ENCODE data around the gene COG8.
"Not testable (repeated sequence)": the region's sequence is repeated elsewhere in the genome, so short reads cannot be mapped to it uniquely, and the experiment has no call there.

Gene COG8

DNA sequence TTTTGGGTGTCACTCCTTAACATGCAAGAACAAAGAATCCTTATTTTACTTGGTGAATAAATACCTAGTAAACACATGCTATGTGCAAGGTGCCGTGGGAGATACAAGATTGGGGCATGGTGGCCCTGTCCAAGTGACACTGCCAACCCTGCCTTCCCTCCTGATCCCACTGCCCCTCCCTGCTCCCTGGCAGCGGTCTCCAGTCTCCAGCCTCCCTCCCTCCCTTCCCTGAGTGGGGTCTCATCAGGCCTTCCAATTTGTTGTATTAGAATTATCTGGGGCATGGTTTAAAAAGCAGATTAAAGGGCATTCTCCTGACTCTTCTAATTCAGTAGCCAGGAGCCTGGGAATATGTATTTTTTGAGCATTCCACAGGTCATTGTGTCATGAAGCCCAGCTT is 24.7 kb upstream of the COG8 start:
- no peaks in the 10 kb centered on the region for H3K9me3 Mint-ChIP-seq
- no peak overlapping the region for H3K4me3 Mint-ChIP-seq
- peaks cover 44% of the 10 kb centered on the region for H3K36me3 Mint-ChIP-seq (ENCODE audit: low read depth)
- H3K27me3 Mint-ChIP-seq (ENCODE audit: low read depth): no peaks in the 10 kb centered on the region
- H3K27ac Mint-ChIP-seq: no peak overlapping the region
- H3K4me1 Mint-ChIP-seq (ENCODE audit: low read depth): peaks cover 15% of the 10 kb centered on the region

DNA sequence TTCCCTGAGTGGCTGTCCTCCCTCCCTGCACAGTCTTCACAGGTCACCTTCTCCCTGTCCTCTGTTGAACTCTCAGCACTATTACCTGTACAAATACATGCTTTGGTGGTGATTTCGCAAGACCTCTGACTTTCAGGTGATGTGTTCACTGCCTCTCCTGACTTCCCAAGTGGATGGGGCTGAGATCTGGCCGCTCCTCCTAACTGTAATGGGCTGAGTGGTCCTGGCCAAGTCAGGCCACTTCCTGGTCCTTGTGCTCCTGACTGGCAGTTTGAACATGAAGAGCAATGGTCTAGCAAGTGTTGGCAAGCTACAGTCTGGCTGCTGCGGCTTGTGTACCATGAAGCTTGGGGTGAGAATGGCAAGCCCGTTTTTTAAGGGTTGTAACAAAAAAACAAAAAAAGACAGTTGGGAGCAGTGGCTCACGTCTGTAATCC is 23.9 kb upstream of the COG8 start:
- Mint-ChIP-seq H3K36me3 (ENCODE audit: low read depth) (peaks cover 41% of the 10 kb centered on the region), H3K4me1 (ENCODE audit: low read depth) (peaks cover 15% of the 10 kb centered on the region), H3K27ac (no peak overlapping the region), H3K4me3 (no peak overlapping the region), H3K27me3 (ENCODE audit: low read depth) (no peaks in the 10 kb centered on the region), H3K9me3 (no peaks in the 10 kb centered on the region)

DNA sequence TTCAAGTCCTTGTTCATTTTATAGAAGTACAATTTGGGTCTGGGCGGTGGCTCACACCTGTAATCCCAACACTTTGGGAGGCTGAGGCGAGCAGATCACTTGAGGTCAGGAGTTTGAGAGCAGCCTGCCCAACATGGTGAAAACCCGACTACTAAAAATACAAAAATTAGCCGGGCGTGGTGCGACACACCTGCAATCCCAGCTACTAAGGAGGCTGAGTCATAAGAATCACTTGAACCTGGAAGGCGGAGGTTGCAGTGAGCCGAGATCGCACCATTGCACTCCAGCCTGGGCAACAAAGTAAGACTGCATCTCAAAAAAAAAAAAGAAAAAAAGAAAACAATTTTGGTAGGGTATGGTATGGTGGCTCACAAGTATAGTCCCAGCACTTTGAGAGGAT is 20.7 kb upstream of the COG8 start:
- peaks cover 27% of the 10 kb centered on the region for H3K36me3 Mint-ChIP-seq (ENCODE audit: low read depth)
- H3K9me3 Mint-ChIP-seq; H3K4me1 Mint-ChIP-seq (ENCODE audit: low read depth); H3K27me3 Mint-ChIP-seq (ENCODE audit: low read depth); H3K4me3 Mint-ChIP-seq; H3K27ac Mint-ChIP-seq: not testable (repeated sequence)

DNA sequence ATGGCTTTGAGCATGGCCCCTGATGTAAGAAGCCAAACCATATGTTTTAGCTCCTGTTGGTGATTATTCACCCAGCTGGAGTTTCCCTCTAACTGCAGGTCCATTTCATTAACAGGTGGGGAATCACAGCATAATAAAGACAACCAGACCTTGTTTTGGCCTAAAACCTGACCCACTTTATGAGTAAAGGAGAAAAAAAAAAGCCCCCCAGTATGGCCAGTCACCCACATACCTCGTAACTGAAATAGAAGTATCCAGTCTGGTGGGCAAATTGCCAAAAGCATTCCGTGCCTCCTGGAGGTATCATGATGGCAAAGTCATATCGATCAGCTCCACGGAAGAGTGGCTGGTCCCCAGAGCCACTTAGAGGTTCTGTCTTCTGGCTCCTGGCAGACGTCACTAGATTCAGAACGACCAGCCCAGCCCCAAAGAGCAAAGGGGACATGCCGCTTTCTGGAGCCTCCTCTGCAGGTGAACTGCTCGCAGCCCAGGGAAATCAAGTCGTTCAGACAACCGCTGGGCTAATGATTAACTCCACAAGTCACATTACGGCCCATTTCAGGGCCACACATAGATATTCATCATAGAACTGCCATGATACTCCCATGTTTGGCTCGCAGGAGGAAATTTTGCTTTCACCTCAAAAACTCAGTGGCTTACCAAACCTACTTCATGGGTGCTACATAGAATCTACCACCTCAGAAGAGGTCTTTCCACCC is 12.1 kb upstream of the COG8 start, which contains the start of gene TMED6:
TSS of gene TMED6 (minus strand) at position 478 of the 719 bp plus-strand sequence. CDS start at position 445, 33 bp downstream.
- H3K27ac Mint-ChIP-seq: no peak within 1 kb of the TSS
- H3K9me3 Mint-ChIP-seq: no peaks in the 10 kb centered on the region
- H3K27me3 Mint-ChIP-seq (ENCODE audit: low read depth): no peaks in the 10 kb centered on the region
- H3K4me1 Mint-ChIP-seq (ENCODE audit: low read depth): no peaks in the 10 kb centered on the region
- H3K4me3 Mint-ChIP-seq: no peak within 1 kb of the TSS
- H3K36me3 Mint-ChIP-seq (ENCODE audit: low read depth): peaks cover 19% of the 10 kb centered on the region

DNA sequence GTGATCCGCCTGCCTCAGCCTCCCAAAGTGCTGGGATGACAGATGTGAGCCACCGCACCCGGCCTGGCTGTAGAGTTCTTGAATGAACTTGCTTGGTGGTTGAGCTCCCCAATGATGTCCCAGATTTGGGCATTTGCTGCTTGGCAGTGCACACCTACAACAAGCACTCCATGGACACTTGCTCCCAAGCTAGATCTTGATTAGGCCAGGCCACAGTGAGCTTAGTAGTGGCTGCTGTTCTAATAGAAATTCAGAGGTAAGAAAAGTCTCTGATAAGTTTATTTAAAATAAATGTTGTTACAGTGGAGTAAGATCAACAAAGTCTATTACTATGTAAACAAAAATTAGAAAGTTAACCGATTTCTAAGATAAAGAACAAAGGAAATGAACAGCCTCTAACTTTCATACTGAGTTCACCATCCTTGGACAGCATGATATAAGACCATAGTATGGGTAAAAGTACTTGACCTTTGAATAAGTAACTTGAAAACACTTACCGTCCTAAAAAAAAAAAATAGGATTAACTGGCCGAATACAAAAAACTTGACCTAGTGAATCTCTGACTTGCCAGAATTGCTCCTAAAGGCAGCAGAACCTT is 11.3 kb upstream of the COG8 start:
- no peaks in the 10 kb centered on the region for H3K4me1 Mint-ChIP-seq (ENCODE audit: low read depth)
- H3K4me3 Mint-ChIP-seq: no peak overlapping the region
- no peaks in the 10 kb centered on the region for H3K9me3 Mint-ChIP-seq
- H3K36me3 Mint-ChIP-seq (ENCODE audit: low read depth): peaks cover 19% of the 10 kb centered on the region
- no peak overlapping the region for H3K27ac Mint-ChIP-seq
- no peaks in the 10 kb centered on the region for H3K27me3 Mint-ChIP-seq (ENCODE audit: low read depth)

DNA sequence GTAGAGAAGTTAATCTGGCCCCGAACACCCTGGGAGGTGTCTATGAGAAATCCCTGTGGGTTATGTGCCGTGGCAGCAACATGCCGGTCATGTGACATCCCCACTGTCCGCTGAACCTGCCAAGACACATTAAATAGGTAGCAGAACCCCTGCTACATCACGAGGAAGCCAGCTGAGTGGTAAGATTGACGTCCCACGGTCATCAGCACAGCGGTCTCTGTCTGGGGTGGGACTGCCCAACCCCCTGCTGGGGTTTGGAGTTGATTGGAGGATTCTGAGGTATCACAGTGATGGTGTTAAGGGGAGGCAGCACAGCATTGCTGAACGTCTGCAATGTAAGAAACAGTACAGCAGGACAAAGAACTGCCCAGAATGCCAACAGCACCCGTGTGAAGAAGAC is 10.2 kb upstream of the COG8 start:
- no peaks in the 10 kb centered on the region for H3K4me1 Mint-ChIP-seq (ENCODE audit: low read depth)
- H3K36me3 Mint-ChIP-seq (ENCODE audit: low read depth): peaks cover 13% of the 10 kb centered on the region
- no peak overlapping the region for H3K27ac Mint-ChIP-seq
- H3K4me3 Mint-ChIP-seq: no peak overlapping the region
- no peaks in the 10 kb centered on the region for H3K27me3 Mint-ChIP-seq (ENCODE audit: low read depth)
- H3K9me3 Mint-ChIP-seq: no peaks in the 10 kb centered on the region

DNA sequence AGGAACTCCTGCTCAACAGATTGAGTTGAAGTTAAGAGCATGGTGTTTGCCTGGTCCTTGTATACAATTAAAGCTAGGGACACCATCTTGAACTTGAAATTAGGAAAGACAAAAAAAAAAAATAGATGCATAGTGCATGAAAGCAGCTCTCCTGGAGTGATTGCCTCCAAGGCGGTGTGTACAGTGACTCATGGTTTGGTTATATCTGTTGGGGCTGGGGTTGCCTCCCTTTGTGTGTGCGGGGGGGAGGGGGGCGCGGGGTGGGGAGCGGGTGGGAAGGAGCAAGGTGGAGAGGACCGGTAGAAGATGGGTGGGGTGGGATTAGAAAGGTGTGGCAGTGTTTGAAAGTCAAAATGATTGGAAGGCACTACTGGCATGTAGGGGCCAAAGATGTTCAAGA is 8.9 kb upstream of the COG8 start:
- Mint-ChIP-seq H3K9me3 (no peaks in the 10 kb centered on the region), H3K4me1 (ENCODE audit: low read depth) (no peaks in the 10 kb centered on the region), H3K27ac (no peak overlapping the region), H3K27me3 (ENCODE audit: low read depth) (no peaks in the 10 kb centered on the region), H3K4me3 (no peak overlapping the region), H3K36me3 (ENCODE audit: low read depth) (peaks cover 15% of the 10 kb centered on the region)

DNA sequence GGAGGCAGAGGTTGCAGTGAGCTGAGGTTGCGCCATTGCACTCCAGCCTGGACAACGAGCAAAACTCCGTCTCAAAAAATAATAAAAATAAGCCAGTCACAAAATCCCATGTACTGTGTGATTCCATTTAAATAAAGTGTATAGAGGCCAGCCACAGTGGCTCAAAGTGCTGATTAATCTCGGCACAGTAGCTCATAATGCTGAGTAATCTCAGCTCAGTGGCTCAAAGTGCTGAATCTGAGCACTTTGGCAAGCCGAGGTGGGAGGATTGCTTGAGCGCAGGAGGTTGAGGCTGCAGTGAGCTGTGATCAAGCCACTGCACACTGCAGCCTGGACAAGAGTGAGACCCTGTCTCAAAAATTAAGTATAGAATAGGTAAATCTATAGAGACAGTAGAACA is 7.3 kb upstream of the COG8 start:
- no peak overlapping the region for H3K4me3 Mint-ChIP-seq
- peaks cover 16% of the 10 kb centered on the region for H3K36me3 Mint-ChIP-seq (ENCODE audit: low read depth)
- no peaks in the 10 kb centered on the region for H3K9me3 Mint-ChIP-seq
- H3K4me1 Mint-ChIP-seq (ENCODE audit: low read depth): peaks cover 4% of the 10 kb centered on the region
- H3K27me3 Mint-ChIP-seq (ENCODE audit: low read depth): no peaks in the 10 kb centered on the region
- H3K27ac Mint-ChIP-seq: no peak overlapping the region

DNA sequence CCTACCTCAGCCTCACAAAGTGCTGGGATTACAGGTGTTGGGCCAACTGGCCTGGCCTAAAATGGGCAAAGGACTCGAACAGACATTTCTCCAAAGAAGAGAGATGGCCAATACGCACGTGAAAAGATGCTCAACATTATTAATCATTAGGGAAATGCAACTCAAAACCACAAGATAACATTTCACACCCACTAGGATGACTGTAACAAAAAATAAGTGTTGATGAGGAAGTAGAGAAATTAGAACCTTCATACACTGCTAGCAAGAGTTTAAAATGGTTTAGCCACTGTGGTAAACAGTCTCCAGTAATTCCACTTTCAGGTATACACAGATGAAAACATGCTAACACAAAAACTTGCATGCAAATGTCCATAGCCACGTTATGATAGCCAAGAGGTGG is 6.6 kb upstream of the COG8 start:
- peaks cover 18% of the 10 kb centered on the region for H3K36me3 Mint-ChIP-seq (ENCODE audit: low read depth)
- H3K27ac Mint-ChIP-seq: no peak overlapping the region
- no peaks in the 10 kb centered on the region for H3K9me3 Mint-ChIP-seq
- H3K4me1 Mint-ChIP-seq (ENCODE audit: low read depth): peaks cover 11% of the 10 kb centered on the region
- no peaks in the 10 kb centered on the region for H3K27me3 Mint-ChIP-seq (ENCODE audit: low read depth)
- H3K4me3 Mint-ChIP-seq: no peak overlapping the region

DNA sequence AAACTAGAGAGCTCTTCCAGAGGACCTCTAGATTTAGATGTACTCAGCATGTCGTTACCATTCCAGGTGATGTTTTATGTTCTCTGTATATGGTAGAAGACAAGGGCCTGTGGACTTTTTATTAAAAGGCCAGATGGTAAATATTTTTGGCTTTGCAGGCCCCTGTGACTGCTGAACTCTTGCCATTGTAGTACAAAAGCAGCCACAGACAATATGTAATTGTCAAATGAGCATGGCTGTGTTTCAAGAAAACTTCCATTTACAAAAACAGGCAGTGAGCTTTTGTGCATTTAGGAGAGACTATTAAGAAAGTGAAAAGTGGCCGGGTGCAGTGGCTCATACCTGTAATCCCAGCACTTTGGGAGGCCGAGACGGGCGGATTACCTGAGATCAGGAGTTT is 4.8 kb upstream of the COG8 start:
- Mint-ChIP-seq H3K9me3 (no peaks in the 10 kb centered on the region), H3K27me3 (ENCODE audit: low read depth) (no peaks in the 10 kb centered on the region), H3K4me3 (no peak overlapping the region), H3K27ac (no peak overlapping the region), H3K4me1 (ENCODE audit: low read depth) (peaks cover 15% of the 10 kb centered on the region), H3K36me3 (ENCODE audit: low read depth) (peaks cover 27% of the 10 kb centered on the region)

DNA sequence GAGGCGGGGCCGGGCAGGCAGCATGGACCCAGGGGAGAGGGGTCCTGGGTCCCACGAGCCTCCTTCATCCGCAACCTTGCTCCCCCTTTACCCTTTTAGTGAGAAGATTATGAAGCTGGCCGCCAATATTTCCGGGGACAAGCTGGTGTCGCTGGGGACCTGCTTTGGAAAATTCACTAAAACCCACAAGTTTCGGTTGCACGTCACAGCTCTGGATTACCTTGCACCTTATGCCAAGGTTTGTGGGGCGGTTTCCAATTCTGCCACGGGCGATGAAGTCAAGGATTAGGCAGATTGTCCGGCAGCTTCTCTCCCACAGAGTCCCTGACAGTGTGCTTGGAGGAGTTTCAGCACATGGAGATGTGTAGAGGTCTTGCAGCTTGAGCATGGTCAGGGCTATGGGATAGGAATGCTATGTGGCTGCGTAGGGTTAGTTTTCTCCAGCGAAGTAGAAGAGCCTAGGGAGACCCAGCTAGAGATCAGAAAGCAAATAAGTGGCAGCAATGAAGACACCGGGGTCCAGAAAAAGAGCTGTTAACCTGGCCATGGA is 806 bp upstream of the COG8 start:
- H3K4me1 Mint-ChIP-seq (ENCODE audit: low read depth): peaks cover 29% of the 10 kb centered on the region
- peak overlapping the region; percentile 99 for H3K4me3 Mint-ChIP-seq
- H3K27me3 Mint-ChIP-seq (ENCODE audit: low read depth): no peaks in the 10 kb centered on the region
- H3K27ac Mint-ChIP-seq: peak overlapping the region; percentile 97
- no peaks in the 10 kb centered on the region for H3K9me3 Mint-ChIP-seq
- H3K36me3 Mint-ChIP-seq (ENCODE audit: low read depth): peaks cover 33% of the 10 kb centered on the region

DNA sequence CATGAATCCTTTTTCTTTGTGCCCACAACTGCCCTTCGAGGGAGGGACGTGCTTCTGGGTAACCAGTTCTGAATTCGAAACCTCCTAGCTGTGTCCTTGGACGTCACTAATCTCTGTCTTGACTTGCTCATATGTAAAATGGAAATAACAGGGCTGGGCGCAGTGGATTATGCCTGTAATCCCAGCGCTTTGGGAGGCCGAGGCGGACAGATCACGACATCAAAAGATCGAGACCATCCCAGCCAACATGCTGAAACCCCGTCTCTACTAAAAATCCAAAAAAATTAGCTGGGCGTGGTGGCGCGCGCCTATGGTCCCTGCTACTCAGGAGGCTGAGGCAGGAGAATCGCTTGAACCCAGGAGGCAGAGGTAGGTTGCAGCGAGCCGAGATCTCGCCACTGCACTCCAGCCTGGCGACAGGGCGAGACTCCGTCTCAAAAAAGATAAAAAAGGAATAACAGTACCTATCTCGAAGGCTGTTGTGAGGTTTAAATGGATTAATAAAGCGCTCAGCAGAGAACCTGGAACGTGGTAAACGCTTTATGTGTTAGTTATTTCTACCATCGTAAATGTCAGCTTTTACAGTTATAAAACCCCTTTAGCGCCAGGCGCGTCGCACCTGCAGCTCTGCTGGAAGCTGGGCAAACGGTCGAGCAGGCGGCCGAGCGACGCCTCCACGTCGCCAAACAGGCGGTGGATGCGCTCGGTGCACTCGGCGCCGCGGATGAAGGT is 641 bp downstream of the COG8 start:
- Mint-ChIP-seq H3K27ac (peak overlapping the region; percentile 87), H3K4me3 (peak overlapping the region; percentile 99), H3K4me1 (ENCODE audit: low read depth) (peaks cover 30% of the 10 kb centered on the region), H3K27me3 (ENCODE audit: low read depth) (no peaks in the 10 kb centered on the region), H3K9me3 (no peaks in the 10 kb centered on the region), H3K36me3 (ENCODE audit: low read depth) (peaks cover 42% of the 10 kb centered on the region)

DNA sequence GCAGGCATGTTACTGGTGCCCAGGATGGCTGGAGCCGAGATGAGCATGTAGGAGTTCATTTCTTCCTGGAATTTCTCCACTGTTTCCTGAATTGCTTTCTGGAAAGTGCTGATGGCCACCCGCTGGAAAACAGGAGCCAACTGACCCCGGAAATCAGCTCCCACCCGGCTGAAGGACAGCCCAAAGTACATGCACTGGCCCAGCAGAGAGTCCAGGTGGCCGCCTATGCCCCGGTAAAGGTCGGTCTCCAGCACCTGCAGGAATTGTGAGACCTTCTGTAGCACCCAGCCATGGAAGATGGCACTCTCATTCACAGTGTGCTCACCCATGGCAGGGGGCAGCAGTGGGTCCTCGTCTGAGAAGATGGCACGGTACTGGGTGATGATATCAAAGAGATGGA is 4.7 kb downstream of the COG8 start:
- no peaks in the 10 kb centered on the region for H3K9me3 Mint-ChIP-seq
- no peak overlapping the region for H3K4me3 Mint-ChIP-seq
- H3K4me1 Mint-ChIP-seq (ENCODE audit: low read depth): peaks cover 15% of the 10 kb centered on the region
- H3K27ac Mint-ChIP-seq: no peak overlapping the region
- H3K36me3 Mint-ChIP-seq (ENCODE audit: low read depth): peaks cover 30% of the 10 kb centered on the region
- no peaks in the 10 kb centered on the region for H3K27me3 Mint-ChIP-seq (ENCODE audit: low read depth)

DNA sequence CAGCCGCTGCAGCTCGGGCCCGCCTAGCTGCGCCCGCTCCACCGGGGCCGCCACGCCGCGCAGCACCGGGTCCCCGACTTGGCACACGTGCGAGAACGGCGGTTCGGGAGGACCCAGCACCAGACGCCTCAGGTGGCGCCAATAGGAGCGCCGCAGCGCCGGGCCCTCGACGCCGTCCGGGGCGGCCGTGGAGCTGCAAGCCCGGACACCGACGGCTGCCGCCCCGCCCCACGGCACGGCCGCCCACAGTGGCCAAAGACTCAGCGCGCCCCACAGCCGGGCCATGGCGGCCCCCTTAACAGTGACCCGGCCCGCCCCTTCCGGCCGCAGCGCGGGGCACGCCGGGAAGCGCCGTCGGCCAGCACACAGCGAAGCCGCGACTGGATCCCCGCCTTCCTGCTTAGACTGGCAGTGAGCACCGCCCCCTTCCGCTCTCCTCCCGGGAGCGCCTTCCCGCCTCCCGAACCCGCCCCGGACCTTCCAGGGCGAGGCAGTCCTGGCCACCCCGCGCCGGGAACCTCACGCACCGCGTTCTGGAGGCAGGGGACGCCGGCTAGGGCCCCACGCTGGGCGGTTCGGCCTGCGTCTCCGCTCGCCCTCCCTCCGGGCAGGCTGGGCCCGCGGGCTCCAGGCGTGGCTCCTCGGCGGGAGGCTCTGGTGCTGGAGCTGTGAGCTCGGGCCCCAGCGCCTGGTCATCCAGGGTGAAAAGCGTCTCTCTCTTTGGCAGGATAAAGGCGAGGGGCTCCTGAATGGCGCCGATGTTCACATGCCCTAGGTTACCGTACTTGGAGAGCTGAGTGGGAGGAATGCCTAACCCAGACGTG is 8.9 kb downstream of the COG8 start, which contains the start of gene PDF:
TSS of gene PDF (minus strand) at position 303 of the 824 bp plus-strand sequence. CDS start at position 285, 18 bp downstream.
- Mint-ChIP-seq H3K36me3 (ENCODE audit: low read depth) (peaks cover 16% of the 10 kb centered on the region), H3K4me1 (ENCODE audit: low read depth) (peaks cover 27% of the 10 kb centered on the region), H3K4me3 (peak within 1 kb of the TSS; percentile 81), H3K9me3 (no peaks in the 10 kb centered on the region), H3K27me3 (ENCODE audit: low read depth) (no peaks in the 10 kb centered on the region), H3K27ac (no peak within 1 kb of the TSS)
